22Rv1 (cell line): ENCODE measurements around the gene PLA2G4A.

Experiments used
- H3K27ac ChIP-seq: fragments of 450-650 bp; 2 replicates; pipeline ENCODE4 v1.5.1; 2017
- ZFX ChIP-seq: fragments of 450-650 bp; IDR thresholded peaks from 2 replicates; pipeline ENCODE4 v1.6.1; 2017; ENCODE audit warnings: antibody characterized with exemption, borderline replicate concordance
- TF ChIP-seq, protein P1 (sequence below): fragments of 450-650 bp; IDR thresholded peaks from 2 replicates; pipeline ENCODE4 v1.5.1; 2017; ENCODE audit warnings: mild to moderate bottlenecking

The PLA2G4A gene

DNA sequence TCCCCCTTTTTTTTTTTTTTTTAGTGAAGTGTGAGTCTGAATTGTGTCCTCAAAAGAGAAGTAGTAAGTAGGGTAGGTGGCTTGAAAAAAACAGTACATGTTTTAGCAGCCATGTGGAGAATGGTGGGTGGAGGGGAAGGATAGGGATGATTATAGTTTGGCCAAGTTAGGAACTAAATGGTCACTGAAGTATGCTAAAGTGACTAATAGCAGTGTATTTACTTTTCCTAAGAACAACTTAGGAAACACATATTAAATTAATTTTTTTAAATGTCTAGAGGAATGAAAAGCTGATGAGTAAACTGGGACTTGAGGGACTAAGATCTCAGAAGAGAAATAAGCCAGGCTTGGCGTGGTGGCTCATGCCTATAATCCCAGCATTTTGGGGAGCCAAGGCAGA, 55.5 kb downstream of the PLA2G4A start:
- TF ChIP-seq ZFX = no peak
- TF ChIP-seq, protein P1, sequence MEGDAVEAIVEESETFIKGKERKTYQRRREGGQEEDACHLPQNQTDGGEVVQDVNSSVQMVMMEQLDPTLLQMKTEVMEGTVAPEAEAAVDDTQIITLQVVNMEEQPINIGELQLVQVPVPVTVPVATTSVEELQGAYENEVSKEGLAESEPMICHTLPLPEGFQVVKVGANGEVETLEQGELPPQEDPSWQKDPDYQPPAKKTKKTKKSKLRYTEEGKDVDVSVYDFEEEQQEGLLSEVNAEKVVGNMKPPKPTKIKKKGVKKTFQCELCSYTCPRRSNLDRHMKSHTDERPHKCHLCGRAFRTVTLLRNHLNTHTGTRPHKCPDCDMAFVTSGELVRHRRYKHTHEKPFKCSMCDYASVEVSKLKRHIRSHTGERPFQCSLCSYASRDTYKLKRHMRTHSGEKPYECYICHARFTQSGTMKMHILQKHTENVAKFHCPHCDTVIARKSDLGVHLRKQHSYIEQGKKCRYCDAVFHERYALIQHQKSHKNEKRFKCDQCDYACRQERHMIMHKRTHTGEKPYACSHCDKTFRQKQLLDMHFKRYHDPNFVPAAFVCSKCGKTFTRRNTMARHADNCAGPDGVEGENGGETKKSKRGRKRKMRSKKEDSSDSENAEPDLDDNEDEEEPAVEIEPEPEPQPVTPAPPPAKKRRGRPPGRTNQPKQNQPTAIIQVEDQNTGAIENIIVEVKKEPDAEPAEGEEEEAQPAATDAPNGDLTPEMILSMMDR = no peak
- no peak overlapping the region for H3K27ac ChIP-seq

DNA sequence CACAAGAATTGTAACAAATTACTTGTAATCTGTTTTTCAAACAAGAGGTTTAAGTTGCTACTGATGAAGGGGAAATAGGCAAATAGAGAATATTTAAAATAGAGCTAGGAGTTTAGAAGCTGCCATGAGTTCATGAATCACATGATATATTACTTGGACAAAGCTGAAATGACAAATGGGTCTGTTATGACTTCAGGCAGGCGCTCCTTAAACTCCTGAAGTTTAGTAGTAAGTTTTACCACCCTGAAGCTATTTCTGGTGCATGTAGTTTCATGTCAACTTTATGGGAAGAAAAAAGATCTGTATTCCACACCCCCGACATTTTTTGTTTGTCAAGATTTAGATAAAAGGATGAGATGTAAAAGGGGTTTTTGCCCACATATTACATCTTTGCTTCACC, 58.5 kb downstream of the PLA2G4A start:
- no peak overlapping the region for H3K27ac ChIP-seq
- no peak for TF ChIP-seq ZFX
- TF ChIP-seq, protein P1 = no peak

DNA sequence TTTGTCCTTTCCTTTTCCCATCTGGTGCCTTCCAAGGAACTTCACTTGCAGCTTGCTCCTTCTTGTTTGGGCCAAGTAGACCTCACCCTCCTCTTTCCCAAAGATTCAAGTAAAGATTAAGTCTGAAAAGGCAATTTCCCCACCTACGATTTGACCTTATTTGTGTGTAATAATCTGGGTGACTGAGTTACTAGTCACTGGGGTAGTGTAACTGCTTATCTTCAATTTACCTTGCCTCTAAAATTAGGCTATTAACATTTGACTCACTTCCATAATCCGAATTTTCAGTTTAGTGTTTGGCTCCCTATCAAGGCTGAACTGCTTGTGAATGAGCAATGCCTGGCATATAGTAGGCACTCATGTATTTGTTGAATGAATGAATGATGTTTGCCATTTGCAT, 59.6 kb downstream of the PLA2G4A start:
- TF ChIP-seq, protein P1 = no peak
- TF ChIP-seq ZFX = no peak

DNA sequence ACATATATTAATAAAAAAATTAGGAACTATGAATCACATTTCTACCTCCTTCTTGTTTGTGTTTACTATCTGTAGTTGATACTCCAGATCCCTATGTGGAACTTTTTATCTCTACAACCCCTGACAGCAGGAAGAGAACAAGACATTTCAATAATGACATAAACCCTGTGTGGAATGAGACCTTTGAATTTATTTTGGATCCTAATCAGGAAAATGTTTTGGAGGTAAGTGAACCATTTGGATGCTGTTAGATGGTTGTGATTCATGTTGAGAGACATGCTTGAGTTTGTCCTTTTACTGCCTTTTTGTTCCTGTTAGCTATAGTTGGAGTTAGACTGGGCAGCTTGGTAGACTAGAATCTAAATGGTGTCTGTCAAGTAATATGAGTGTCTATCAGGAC, 64.2 kb downstream of the PLA2G4A start:
- H3K27ac ChIP-seq = no peak overlapping the region
- TF ChIP-seq ZFX = no peak
- TF ChIP-seq, protein P1 = no peak

More for the DNA sequence above, 59.6 kb downstream of the PLA2G4A start:
- H3K27ac ChIP-seq = no peak overlapping the region

DNA sequence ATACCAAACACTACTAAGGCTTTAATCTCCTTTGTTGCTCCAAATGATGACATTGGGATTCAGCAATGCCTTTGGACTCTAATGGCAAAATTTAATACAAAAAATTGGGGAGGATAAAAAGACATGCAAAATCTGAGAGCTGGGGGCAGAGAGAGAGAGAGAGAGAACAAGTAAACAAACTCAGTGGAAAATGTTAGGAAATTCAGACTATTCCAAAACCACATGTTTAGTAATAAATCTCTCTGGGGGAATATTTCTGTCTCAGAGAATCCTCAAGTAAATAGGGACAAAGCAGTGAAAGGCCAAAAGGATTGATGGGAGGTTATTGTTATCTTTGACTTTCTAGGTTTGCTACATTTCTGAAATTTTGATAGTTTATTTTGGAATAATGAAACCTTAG, 65.7 kb downstream of the PLA2G4A start:
- H3K27ac ChIP-seq = no peak overlapping the region
- TF ChIP-seq, protein P1 = no peak

DNA sequence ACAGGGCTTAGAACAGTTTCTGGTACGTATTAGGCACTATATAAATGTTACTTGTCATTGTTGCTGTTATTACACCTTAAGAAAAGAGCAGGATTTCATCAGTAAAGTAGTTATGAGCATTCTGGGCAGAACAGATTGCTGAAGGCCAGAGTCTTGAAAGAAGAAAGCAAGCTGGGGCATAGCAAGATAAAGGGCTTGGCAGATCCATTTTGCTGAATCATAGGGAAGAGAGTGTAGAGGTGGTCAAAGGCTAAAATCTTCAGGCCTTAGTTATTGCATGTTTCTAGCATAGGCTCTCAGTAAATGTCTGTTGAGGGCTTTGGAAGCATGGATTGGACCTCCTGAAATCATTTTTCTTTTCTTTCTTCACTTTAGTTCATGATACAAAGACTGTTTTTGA, 67.5 kb downstream of the PLA2G4A start:
- TF ChIP-seq, protein P1 = no peak
- TF ChIP-seq ZFX = no peak
- no peak overlapping the region for H3K27ac ChIP-seq

DNA sequence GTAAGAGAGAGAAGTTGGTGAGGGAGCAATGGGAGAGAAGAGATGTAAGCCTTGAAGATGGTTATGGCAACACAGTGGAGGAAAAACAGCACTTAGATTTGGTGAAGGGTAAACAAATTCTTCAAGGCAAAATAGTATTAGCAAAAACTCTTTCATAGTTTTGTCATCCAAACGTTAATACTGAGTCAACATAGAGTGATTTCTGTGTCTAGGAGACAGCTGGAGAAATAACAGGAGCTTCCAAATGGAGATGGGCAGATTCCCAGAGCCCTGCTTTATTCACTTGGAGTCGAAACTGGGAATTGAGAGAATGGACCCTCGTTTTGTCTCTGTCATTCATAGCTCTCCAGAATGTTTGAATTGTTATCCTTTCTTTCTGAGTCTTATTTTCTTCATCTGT, 68.3 kb downstream of the PLA2G4A start:
- TF ChIP-seq, protein P1 = no peak
- TF ChIP-seq ZFX = no peak
- H3K27ac ChIP-seq = no peak overlapping the region
